ENCODE data around the gene NHS.

Gene NHS

DNA sequence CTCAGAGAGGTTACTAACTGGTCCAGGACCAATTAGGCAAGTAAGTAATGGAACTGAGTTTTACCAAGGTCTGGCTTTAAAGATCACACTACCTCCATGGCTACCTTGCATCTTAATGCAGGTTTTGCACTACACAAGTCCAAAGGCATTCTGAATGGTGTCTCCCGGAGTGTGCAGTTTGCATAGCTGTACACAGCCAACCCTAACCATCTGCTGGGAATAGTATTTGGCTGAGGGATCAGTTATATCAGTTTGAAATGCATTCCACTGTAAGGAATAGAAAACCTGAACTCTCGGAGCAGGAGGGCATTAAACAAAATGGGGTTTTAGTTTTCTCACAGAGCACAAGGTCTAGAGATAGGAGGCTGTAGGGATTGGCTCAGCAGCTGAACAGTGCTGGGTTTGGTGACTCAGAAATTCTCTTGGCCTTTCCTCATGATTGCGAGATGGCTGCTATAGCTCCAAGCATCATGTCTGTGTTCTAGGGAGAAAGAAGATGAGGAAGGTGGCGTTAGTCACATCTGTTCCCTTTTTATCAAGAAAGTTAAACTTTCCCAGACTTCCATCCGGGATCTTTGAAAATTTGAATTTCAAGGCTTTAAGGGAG, 177.1 kb downstream of the NHS start:
- TF ChIP-seq, protein P1, sequence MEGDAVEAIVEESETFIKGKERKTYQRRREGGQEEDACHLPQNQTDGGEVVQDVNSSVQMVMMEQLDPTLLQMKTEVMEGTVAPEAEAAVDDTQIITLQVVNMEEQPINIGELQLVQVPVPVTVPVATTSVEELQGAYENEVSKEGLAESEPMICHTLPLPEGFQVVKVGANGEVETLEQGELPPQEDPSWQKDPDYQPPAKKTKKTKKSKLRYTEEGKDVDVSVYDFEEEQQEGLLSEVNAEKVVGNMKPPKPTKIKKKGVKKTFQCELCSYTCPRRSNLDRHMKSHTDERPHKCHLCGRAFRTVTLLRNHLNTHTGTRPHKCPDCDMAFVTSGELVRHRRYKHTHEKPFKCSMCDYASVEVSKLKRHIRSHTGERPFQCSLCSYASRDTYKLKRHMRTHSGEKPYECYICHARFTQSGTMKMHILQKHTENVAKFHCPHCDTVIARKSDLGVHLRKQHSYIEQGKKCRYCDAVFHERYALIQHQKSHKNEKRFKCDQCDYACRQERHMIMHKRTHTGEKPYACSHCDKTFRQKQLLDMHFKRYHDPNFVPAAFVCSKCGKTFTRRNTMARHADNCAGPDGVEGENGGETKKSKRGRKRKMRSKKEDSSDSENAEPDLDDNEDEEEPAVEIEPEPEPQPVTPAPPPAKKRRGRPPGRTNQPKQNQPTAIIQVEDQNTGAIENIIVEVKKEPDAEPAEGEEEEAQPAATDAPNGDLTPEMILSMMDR (IDR thresholded peaks at IDR 0.05) = no peak
- no peak for TF ChIP-seq ZFX (IDR thresholded peaks at IDR 0.05; ENCODE audit: borderline replicate concordance)
- H3K27ac ChIP-seq = no peak overlapping the region

GRCh38 chrX:17553469-17553868, 178.5 kb downstream of the NHS start:
- no peak overlapping the region for H3K27ac ChIP-seq
- TF ChIP-seq ZFX (IDR thresholded peaks at IDR 0.05; ENCODE audit: borderline replicate concordance) = no peak

DNA sequence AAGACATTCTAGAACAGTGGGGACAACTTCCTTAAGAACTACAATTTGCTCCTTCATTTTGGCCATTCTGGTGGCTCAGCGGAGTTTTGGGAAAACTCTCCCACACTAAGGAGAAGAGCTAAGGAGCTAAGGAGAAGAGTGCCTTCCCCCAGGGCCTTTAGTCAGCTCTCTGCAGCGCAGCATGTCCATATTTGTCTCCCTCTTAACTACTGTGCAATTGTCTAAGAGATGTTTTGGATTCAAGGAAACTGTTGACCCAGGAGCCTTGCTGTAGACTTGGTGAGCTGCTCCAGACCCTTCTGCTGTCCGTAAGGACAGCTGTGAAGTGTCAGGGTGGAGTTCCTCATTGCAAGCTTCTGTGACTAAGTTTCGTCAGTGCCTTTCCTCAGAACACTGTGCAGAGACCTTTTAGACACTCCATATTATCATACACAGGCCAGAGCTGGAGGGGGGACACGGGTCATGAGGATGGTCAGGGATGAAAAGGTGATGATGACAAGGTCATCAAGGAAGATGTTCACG, 179.0 kb downstream of the NHS start:
- no peak for TF ChIP-seq ZFX (IDR thresholded peaks at IDR 0.05; ENCODE audit: borderline replicate concordance)
- TF ChIP-seq, protein P1 (IDR thresholded peaks at IDR 0.05) = no peak
- no peak overlapping the region for H3K27ac ChIP-seq

GRCh38 chrX:17554914-17555313, 179.9 kb downstream of the NHS start:
- H3K27ac ChIP-seq = no peak overlapping the region
- TF ChIP-seq, protein P1 (IDR thresholded peaks at IDR 0.05) = no peak
- no peak for TF ChIP-seq ZFX (IDR thresholded peaks at IDR 0.05; ENCODE audit: borderline replicate concordance)

DNA sequence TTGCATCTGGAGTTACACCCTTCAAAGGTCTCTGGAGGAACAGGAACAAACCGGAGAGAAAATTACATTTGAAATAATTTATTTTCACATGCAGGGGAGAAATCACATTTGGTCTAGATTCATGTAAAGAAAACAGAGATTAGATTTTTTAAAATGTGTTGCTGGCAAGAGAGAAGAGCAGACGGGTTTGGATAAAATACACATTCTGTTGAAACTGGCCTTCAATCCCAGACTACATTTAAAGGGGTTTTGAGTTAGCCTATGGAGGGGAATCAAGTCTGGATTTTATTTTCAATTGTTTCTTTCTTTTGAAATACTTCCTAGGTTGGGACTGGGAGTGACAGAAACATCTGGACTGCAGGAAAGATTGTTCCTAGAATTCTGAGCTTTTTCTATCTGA, 180.8 kb downstream of the NHS start:
- H3K27ac ChIP-seq = no peak overlapping the region
- TF ChIP-seq ZFX (IDR thresholded peaks at IDR 0.05; ENCODE audit: borderline replicate concordance) = no peak
- TF ChIP-seq, protein P1 (IDR thresholded peaks at IDR 0.05) = no peak

GRCh38 chrX:17559728-17560379, 184.9 kb downstream of the NHS start:
- TF ChIP-seq ZFX (IDR thresholded peaks at IDR 0.05; ENCODE audit: borderline replicate concordance) = no peak
- TF ChIP-seq, protein P1 (IDR thresholded peaks at IDR 0.05) = no peak
- no peak overlapping the region for H3K27ac ChIP-seq

DNA sequence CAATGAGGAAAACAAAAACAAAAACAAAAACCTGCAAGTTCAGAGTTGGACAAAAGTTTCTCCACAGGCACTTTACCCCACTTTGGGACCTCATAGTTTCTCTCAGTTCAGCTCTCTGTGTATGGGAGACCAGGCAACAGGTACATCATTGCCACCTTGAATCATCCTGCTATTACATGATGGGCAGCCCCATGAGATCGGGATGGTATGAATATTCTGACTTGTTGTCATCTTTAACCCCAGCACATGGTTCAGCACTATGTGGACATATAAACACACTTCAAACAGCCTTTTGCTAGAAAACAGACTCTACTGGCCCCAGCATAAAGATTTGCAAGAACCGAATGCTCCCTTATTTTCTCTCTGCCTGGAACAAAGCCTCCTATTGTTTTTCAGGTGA, 185.4 kb downstream of the NHS start:
- TF ChIP-seq ZFX (IDR thresholded peaks at IDR 0.05; ENCODE audit: borderline replicate concordance) = no peak
- TF ChIP-seq, protein P1 (IDR thresholded peaks at IDR 0.05) = no peak
- H3K27ac ChIP-seq = no peak overlapping the region
